ENCODE data around the gene PRSS8.

The PRSS8 gene

GRCh38 chr16:31134625-31135534, 647 bp downstream of the PRSS8 start:
- DNase-seq (ENCODE audit: insufficient read length, low spot score) (no peak), FAIRE-seq (no peak)
- TF ChIP-seq, protein P1, sequence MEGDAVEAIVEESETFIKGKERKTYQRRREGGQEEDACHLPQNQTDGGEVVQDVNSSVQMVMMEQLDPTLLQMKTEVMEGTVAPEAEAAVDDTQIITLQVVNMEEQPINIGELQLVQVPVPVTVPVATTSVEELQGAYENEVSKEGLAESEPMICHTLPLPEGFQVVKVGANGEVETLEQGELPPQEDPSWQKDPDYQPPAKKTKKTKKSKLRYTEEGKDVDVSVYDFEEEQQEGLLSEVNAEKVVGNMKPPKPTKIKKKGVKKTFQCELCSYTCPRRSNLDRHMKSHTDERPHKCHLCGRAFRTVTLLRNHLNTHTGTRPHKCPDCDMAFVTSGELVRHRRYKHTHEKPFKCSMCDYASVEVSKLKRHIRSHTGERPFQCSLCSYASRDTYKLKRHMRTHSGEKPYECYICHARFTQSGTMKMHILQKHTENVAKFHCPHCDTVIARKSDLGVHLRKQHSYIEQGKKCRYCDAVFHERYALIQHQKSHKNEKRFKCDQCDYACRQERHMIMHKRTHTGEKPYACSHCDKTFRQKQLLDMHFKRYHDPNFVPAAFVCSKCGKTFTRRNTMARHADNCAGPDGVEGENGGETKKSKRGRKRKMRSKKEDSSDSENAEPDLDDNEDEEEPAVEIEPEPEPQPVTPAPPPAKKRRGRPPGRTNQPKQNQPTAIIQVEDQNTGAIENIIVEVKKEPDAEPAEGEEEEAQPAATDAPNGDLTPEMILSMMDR (IDR thresholded peaks at IDR 0.05; ENCODE audit: insufficient read depth, missing control alignments) = no peak

- FAIRE-seq (no peak), DNase-seq (ENCODE audit: insufficient read length, low spot score) (no peak)
- TF ChIP-seq, protein P1 (IDR thresholded peaks at IDR 0.05; ENCODE audit: insufficient read depth, missing control alignments) = no peak
Observed at GRCh38 chr16:31134091-31134571, 1.4 kb downstream of the PRSS8 start.

GRCh38 chr16:31133046-31133501, 2.5 kb downstream of the PRSS8 start:
- no peak for DNase-seq (ENCODE audit: insufficient read length, low spot score)
- no peak for FAIRE-seq
- TF ChIP-seq, protein P1 (IDR thresholded peaks at IDR 0.05; ENCODE audit: insufficient read depth, missing control alignments) = no peak

GRCh38 chr16:31132303-31132979, 3.1 kb downstream of the PRSS8 start:
- no peak for DNase-seq (ENCODE audit: insufficient read length, low spot score)
- no peak for FAIRE-seq
- TF ChIP-seq, protein P1 (IDR thresholded peaks at IDR 0.05; ENCODE audit: insufficient read depth, missing control alignments) = no peak

DNA sequence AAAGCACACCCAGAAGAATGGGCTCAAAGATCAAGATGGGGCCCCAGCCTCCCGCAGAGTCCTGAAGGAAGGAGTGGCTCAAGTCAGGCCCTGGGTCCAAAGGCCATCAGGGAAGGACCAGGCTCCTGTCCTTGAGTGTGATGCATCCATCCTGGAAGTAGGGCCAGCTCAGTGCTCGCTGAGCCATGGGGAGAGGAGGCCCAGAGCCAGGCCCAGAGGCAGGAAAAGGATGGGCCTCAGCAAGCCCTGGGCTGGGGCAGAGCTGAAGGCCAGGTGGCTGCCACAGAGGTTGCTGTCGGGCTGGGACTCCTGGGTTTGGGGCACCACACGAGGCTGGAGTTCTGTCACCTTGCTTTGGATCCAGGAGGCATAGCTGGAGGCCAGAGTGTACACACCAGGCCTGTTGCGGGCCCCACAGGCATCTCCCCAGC, 3.7 kb downstream of the PRSS8 start:
- TF ChIP-seq, protein P1 (IDR thresholded peaks at IDR 0.05; ENCODE audit: insufficient read depth, missing control alignments) = no peak
- no peak for DNase-seq (ENCODE audit: insufficient read length, low spot score)
- no peak for FAIRE-seq

- DNase-seq (ENCODE audit: insufficient read length, low spot score) = no peak
- TF ChIP-seq, protein P1 (IDR thresholded peaks at IDR 0.05; ENCODE audit: insufficient read depth, missing control alignments) = no peak
- FAIRE-seq = no peak
Observed at GRCh38 chr16:31131416-31131815, 4.1 kb downstream of the PRSS8 start.

All from D721Med (cell line).